HCT116 (cell line): Measurements from ENCODE around the gene NID2. TPM values are rescaled to one million over a fixed set of nuclear protein-coding genes. Genes with fewer than 3 reads are reported as not detected.

Experiments
- ATAC-seq: fragments of 200-7000 bp; cut with Tn5 transposase; 2 replicates; pipeline ENCODE4 v1.9.1; 2020; ENCODE audit warnings: mild to moderate bottlenecking, moderate library complexity
- BruUV-seq: library from RNA; stranded (reverse); fragments of 400-500 nt; replicated peaks from 2 replicates; lab custom pipeline; 2021; lab: Mats Ljungman, UMichigan
- CTCF ChIA-PET: fragments of 300-600 bp; sonication (Branson Sonifier 250); formaldehyde crosslinking; loops from one replicate; lab custom pipeline; 2021; ENCODE audit warnings: antibody characterized with exemption; lab: Charles Lee
- POLR2A ChIA-PET: fragments of 300-600, 350-600 bp; sonication (Branson Sonifier 250); formaldehyde crosslinking; loops from one replicate; lab custom pipeline; 2021; ENCODE audit warnings: antibody characterized with exemption; lab: Charles Lee
- RAD21 ChIA-PET, 2 experiments: fragments of 300-600 bp; sonication (Branson Sonifier 250); formaldehyde crosslinking; loops; one replicate each; lab custom pipeline; 2023; ENCODE audit warnings: low total read pairs in 2 of 2; ENCODE audit not compliant: uncharacterized antibody in 2 of 2, unreplicated experiment in 2 of 2, low non-redundant PET in 1 of 2; lab: Charles Lee
- DNase-seq: peaks from one replicate; pipeline ENCODE4 v3.0.0-alpha.2; 2010; ENCODE audit warnings: low read depth, low spot score
- H2AFZ ChIP-seq: fragments of 200-600 bp; shearing (Covaris generic), sonication (generic); 2 replicates; pipeline ENCODE4 v1.6.1; 2017; ENCODE audit warnings: low read depth, mixed run types, mixed read lengths, antibody characterized with exemption, low read length; ENCODE audit not compliant: poor library complexity, severe bottlenecking
- H3K27ac ChIP-seq: 2 replicates; pipeline ENCODE4 v1.5.1; 2012; ENCODE audit warnings: low read depth, low read length
- H3K27me3 ChIP-seq: fragments of 200-600 bp; sonication (generic); 2 replicates; pipeline ENCODE4 v1.6.1; 2016; ENCODE audit warnings: mixed run types, low read length, mixed read lengths; ENCODE audit not compliant: insufficient read depth
- H3K36me3 ChIP-seq, 2 experiments: fragments of 200-500 bp in 1 of 2; fragments of 200-600 bp in 1 of 2; sonication (Bioruptor generic) in 1 of 2; sonication (generic) in 1 of 2; 2 replicates each; pipeline versions ENCODE4 v1.5.1 to v1.6.1; 2014 to 2016; ENCODE audit warnings: low read length in 2 of 2, inconsistent platforms in 1 of 2, mixed read lengths in 1 of 2, mixed run types in 1 of 2; ENCODE audit not compliant: insufficient read depth in 2 of 2, control insufficient read depth in 1 of 2
- H3K4me1 ChIP-seq, 2 experiments: fragments of 200-600 bp in 1 of 2; sonication (generic) in 1 of 2; 2 replicates each; pipeline versions ENCODE4 v1.5.1 to v1.6.1; 2012 to 2017; ENCODE audit warnings: low read length in 2 of 2, inconsistent platforms in 1 of 2, mild to moderate bottlenecking in 1 of 2, mixed read lengths in 1 of 2, mixed run types in 1 of 2, moderate library complexity in 1 of 2; ENCODE audit not compliant: insufficient read depth in 2 of 2, control insufficient read depth in 1 of 2
- H3K4me2 ChIP-seq: fragments of 200-600 bp; sonication (generic); 2 replicates; pipeline ENCODE4 v1.6.1; 2017; ENCODE audit warnings: mixed run types, low read length, mixed read lengths
- H3K4me3 ChIP-seq, 2 experiments: fragments of 200-600 bp in 1 of 2; sonication (generic) in 1 of 2; replicated peaks in 1 of 2; 2 replicates each; pipeline ENCODE4 v1.5.1; 2011 to 2016; ENCODE audit warnings: low read length in 2 of 2, control low read depth in 1 of 2, low read depth in 1 of 2, mild to moderate bottlenecking in 1 of 2, mixed read lengths in 1 of 2, mixed run types in 1 of 2
- H3K79me2 ChIP-seq: fragments of 200-600 bp; sonication (generic); 2 replicates; pipeline ENCODE4 v1.6.1; 2017; ENCODE audit warnings: mild to moderate bottlenecking, mixed run types, low read length, moderate library complexity, mixed read lengths; ENCODE audit not compliant: insufficient read depth
- H3K9ac ChIP-seq: fragments of 200-600 bp; sonication (generic); 2 replicates; pipeline ENCODE4 v1.6.1; 2016; ENCODE audit warnings: low read length, mixed read lengths
- H3K9me2 ChIP-seq: fragments of 200-600 bp; sonication (generic), shearing (Covaris generic); 2 replicates; pipeline ENCODE4 v1.6.1; 2017; ENCODE audit warnings: mixed run types, mild to moderate bottlenecking, moderate library complexity; ENCODE audit not compliant: insufficient read depth
- H3K9me3 ChIP-seq, 2 experiments: fragments of 200-500 bp in 1 of 2; fragments of 200-600 bp in 1 of 2; sonication (Bioruptor generic) in 1 of 2; sonication (generic) in 1 of 2; 2 replicates each; pipeline ENCODE4 v1.6.1; 2014 to 2017; ENCODE audit warnings: low read length in 2 of 2, mixed read lengths in 2 of 2, inconsistent platforms in 1 of 2, low read depth in 1 of 2, mild to moderate bottlenecking in 1 of 2, mixed run types in 1 of 2, moderate library complexity in 1 of 2; ENCODE audit not compliant: control insufficient read depth in 1 of 2, insufficient read depth in 1 of 2
- H4K20me1 ChIP-seq: fragments of 200-600 bp; sonication (generic), shearing (Covaris generic); 2 replicates; pipeline ENCODE4 v1.6.1; 2017; ENCODE audit warnings: mixed run types, mild to moderate bottlenecking, moderate library complexity; ENCODE audit not compliant: insufficient read depth
- CEBPB ChIP-seq: IDR thresholded peaks from 2 replicates; pipeline ENCODE4 v1.6.1; 2012; ENCODE audit warnings: low read depth
- EZH2phosphoT487 ChIP-seq: fragments of 200-600 bp; IDR thresholded peaks from 2 replicates; pipeline ENCODE4 v1.6.1; 2018; ENCODE audit warnings: antibody characterized with exemption, borderline replicate concordance
- SIN3A ChIP-seq: IDR thresholded peaks from 2 replicates; pipeline ENCODE4 v1.6.1; 2012; ENCODE audit warnings: low read depth
- SRF ChIP-seq: IDR thresholded peaks from 2 replicates; pipeline ENCODE4 v1.6.1; 2012; ENCODE audit warnings: low read depth
- intact Hi-C: fragments of 100-400 bp; cut with micrococcal nuclease; formaldehyde crosslinking; loops from 2 replicates; pipeline ENCODE4 v1.10.0; 2022
- total RNA-seq: library from RNA; stranded (reverse); gene quantifications from one replicate; pipeline ENCODE4 v1.2.1, GENCODE V29; 2021; ENCODE audit not compliant: unreplicated experiment
- TF ChIP-seq, protein P1 (sequence below): IDR thresholded peaks from 2 replicates; pipeline ENCODE4 v1.6.1; 2011; ENCODE audit warnings: mild to moderate bottlenecking, low read length, moderate library complexity; ENCODE audit not compliant: insufficient replicate concordance; ENCODE audit errors: extremely low read depth
- TF ChIP-seq, protein P2 (sequence below): IDR thresholded peaks from 2 replicates; pipeline ENCODE4 v1.6.1; 2012
- TF ChIP-seq, protein P3 (sequence below): IDR thresholded peaks from 2 replicates; pipeline ENCODE4 v1.6.1; 2012; ENCODE audit warnings: low read depth

Gene NID2
- total RNA-seq, 1 experiment from 2014 or later: 0.84 TPM

DNA sequence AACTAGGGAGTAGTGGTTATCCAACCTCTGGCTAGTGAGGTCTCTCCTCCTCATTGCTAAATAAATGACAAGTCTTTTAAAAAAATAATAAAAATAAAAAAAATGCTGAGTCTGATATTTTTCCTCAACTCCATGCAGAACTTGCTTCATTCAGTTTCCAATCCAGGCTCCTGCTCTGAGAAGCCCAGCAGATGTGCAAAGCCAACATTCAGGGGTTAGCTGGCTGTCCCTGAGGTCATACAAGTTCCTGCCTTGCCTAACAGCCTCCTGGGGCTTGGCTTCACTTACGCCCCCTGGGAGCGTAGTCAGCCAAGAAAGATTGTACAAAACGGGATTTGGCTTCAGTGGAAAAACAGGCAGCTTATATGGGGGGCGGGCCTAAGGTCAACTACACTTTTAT lies 56.2 kb downstream of the NID2 start:
- CTCF ChIA-PET: interaction anchor here (0.7 kb wide), 2 partner anchors 32 to 361 kb away, joined by 3 read pairs; partner anchors contain the start of gene FRMD6

More for the DNA sequence above, 56.2 kb downstream of the NID2 start:
- intact Hi-C loops: no loop called here
- Histone ChIP-seq H3K4me1 (no peaks in the 10 kb centered on the region), H3K27me3 (peaks cover 6% of the 10 kb centered on the region; the same call in 1 of the 2 replicates), H3K27ac (no peak overlapping the region), H3K4me2 (no peak overlapping the region), H3K9me3 (no peaks in the 10 kb centered on the region), H3K4me3 (no peak overlapping the region), H3K9me2 (no peaks in the 10 kb centered on the region), H2AFZ (no peak overlapping the region), H3K79me2 (no peaks in the 10 kb centered on the region), H3K9ac (no peak overlapping the region), H4K20me1 (no peaks in the 10 kb centered on the region), H3K36me3 (peaks cover 14 to 40% of the 10 kb centered on the region in 2 experiments; a peak in 3 of 4 replicates)
- BruUV-seq: no TSS peak
- POLR2A ChIA-PET: no interaction called here
- no peak for DNase-seq
- no peak for ATAC-seq
- TF ChIP-seq, protein P1, sequence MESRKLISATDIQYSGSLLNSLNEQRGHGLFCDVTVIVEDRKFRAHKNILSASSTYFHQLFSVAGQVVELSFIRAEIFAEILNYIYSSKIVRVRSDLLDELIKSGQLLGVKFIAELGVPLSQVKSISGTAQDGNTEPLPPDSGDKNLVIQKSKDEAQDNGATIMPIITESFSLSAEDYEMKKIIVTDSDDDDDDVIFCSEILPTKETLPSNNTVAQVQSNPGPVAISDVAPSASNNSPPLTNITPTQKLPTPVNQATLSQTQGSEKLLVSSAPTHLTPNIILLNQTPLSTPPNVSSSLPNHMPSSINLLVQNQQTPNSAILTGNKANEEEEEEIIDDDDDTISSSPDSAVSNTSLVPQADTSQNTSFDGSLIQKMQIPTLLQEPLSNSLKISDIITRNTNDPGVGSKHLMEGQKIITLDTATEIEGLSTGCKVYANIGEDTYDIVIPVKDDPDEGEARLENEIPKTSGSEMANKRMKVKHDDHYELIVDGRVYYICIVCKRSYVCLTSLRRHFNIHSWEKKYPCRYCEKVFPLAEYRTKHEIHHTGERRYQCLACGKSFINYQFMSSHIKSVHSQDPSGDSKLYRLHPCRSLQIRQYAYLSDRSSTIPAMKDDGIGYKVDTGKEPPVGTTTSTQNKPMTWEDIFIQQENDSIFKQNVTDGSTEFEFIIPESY: no peak
- TF ChIP-seq EZH2phosphoT487 (no peak), SIN3A (no peak), SRF (no peak), CEBPB (no peak)
- TF ChIP-seq, protein P2, sequence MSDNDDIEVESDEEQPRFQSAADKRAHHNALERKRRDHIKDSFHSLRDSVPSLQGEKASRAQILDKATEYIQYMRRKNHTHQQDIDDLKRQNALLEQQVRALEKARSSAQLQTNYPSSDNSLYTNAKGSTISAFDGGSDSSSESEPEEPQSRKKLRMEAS: no peak
- TF ChIP-seq, protein P3, sequence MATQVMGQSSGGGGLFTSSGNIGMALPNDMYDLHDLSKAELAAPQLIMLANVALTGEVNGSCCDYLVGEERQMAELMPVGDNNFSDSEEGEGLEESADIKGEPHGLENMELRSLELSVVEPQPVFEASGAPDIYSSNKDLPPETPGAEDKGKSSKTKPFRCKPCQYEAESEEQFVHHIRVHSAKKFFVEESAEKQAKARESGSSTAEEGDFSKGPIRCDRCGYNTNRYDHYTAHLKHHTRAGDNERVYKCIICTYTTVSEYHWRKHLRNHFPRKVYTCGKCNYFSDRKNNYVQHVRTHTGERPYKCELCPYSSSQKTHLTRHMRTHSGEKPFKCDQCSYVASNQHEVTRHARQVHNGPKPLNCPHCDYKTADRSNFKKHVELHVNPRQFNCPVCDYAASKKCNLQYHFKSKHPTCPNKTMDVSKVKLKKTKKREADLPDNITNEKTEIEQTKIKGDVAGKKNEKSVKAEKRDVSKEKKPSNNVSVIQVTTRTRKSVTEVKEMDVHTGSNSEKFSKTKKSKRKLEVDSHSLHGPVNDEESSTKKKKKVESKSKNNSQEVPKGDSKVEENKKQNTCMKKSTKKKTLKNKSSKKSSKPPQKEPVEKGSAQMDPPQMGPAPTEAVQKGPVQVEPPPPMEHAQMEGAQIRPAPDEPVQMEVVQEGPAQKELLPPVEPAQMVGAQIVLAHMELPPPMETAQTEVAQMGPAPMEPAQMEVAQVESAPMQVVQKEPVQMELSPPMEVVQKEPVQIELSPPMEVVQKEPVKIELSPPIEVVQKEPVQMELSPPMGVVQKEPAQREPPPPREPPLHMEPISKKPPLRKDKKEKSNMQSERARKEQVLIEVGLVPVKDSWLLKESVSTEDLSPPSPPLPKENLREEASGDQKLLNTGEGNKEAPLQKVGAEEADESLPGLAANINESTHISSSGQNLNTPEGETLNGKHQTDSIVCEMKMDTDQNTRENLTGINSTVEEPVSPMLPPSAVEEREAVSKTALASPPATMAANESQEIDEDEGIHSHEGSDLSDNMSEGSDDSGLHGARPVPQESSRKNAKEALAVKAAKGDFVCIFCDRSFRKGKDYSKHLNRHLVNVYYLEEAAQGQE: no peak
- RAD21 ChIA-PET: no interaction called here
